ENCODE data around the gene GATA1. TPM values are rescaled to one million over a fixed set of nuclear protein-coding genes. Genes with fewer than 3 reads are reported as not detected.

GATA1 gene
- total RNA-seq, 2 experiments from 2014 or later: not detected

DNA sequence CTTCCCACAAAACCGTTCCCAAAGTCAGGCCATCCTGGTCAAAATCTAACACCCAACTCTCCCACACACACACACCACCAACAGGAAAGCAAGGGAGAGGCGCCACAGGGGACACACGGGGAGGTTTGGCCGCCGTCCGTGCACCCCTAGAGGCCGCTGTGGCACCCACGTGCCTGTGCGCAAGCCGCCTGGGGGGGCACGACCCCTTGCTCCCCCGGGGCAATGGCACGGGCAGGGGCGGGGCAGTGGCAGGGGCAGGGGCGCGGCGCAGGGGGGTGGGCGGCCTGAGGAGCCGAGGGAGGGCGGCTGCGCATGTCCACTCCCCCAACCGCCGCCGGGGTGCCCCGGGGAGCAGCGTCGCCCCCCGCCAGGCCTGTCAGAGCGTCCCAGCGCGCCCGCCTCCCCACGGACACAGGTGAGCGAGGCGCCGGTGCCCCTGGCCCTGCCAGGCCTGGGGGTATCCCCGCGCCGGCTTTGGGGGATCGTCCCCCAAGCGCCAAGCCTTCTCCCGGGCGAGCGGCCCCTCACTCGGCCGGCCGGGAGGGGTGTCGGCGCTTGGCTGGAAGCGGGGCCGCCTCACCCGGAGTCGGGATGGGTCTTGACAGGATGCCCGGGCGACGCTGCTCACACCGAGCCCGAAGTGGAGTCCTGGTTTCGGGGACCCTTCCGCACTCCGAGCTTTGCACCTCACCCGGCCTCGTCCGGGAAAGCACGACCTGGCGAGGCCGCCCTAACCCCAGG lies 39.9 kb downstream of the GATA1 start, which contains the start of gene ERAS:
Gene ERAS, plus strand, starts transcription at position 379 of the 741 bp plus-strand sequence. CDS start 2,611 bp downstream, outside the sequence.
- ChIA-PET CTCF (no interaction called here), POLR2A (interaction anchor here (0.6 kb wide), 1 partner anchor 153 kb away, joined by 3 read pairs; no protein-coding TSS in a partner anchor)
- H3K27ac Mint-ChIP-seq: no peak within 1 kb of the TSS
- peaks cover 6% of the 10 kb centered on the region for H3K4me1 Mint-ChIP-seq (ENCODE audit: low read depth)
- intact Hi-C loops (cut with micrococcal nuclease): no loop called here
- H3K36me3 Mint-ChIP-seq (ENCODE audit: low read depth): peaks cover 23% of the 10 kb centered on the region
- peak; percentile 21 for DNase-seq
- no peak for TF ChIP-seq CTCF (IDR thresholded peaks at IDR 0.05)
- peak within 1 kb of the TSS; percentile 52 for H3K4me3 Mint-ChIP-seq
- ATAC-seq: peak; percentile 42
- no peaks in the 10 kb centered on the region for H3K9me3 Mint-ChIP-seq
- peaks cover 23% of the 10 kb centered on the region for H3K27me3 Mint-ChIP-seq

DNA sequence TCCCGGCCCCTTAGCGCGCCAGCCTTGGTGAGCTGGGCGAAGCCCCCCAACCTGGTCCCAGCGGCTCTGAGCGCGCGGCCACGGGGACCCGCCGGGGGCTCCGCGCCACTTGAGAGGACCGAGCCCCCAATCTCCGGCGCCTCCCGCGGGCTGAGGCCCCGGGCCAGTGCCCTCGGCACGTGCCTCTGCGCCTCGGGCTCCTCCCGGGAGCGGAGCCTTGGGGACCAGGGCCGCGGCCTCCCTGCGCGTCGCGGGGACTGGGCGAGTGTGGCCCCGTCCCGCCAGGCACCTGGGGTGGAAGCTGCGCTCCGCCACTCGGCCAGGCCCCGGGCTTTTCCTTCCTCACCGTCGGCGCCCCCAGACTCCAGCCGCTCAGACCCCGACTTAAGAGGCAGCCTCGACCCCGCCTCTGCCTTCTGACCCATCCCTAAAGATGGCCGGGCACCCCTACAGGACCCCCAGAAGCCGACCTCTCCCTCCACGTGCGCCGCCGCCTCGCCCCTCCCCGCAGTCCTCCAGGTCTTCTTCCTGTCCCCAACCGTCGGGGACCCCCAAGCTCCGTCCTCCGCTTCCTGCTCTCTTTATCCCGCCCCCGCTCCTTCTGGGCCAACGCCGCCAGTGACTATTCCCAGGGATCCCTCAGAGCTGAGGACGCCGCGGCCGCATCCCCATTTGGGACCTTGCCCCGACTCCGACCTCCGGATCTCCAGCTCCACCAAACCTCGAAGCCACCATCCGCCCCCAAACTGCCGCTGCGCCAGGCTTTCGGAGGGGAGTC lies 40.7 kb downstream of the GATA1 start:
- no peak for DNase-seq
- intact Hi-C loops (cut with micrococcal nuclease): no loop called here
- CTCF ChIA-PET: no interaction called here
- Mint-ChIP-seq H3K4me3 (peak overlapping the region; percentile 52), H3K4me1 (ENCODE audit: low read depth) (peaks cover 6% of the 10 kb centered on the region), H3K36me3 (ENCODE audit: low read depth) (peaks cover 23% of the 10 kb centered on the region), H3K27ac (no peak overlapping the region), H3K27me3 (peaks cover 23% of the 10 kb centered on the region), H3K9me3 (no peaks in the 10 kb centered on the region)
- ATAC-seq: no peak
- TF ChIP-seq CTCF (IDR thresholded peaks at IDR 0.05): no peak
- POLR2A ChIA-PET: no interaction called here

DNA sequence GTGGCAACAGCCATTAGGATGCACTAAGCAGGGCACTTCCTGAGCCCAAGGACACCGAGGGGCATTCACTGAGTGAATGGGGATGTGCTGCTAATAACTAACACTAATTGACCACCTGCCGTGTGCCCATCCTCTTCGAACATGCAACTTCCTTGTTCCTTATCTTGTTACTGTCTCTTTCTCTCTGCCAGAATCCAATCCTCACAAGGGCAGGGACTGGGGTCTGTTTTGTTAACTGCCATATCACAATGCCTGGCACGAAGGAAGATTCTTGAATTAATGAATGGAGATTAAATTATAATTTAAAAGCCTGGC lies 41.2 kb downstream of the GATA1 start:
- intact Hi-C loops (cut with micrococcal nuclease): no loop called here
- Mint-ChIP-seq H3K27me3 (peaks cover 28% of the 10 kb centered on the region), H3K4me3 (peak overlapping the region; percentile 52), H3K4me1 (ENCODE audit: low read depth) (peaks cover 6% of the 10 kb centered on the region), H3K27ac (no peak overlapping the region), H3K36me3 (ENCODE audit: low read depth) (peaks cover 23% of the 10 kb centered on the region), H3K9me3 (no peaks in the 10 kb centered on the region)
- TF ChIP-seq CTCF (IDR thresholded peaks at IDR 0.05): no peak
- no peak for DNase-seq
- ChIA-PET CTCF (no interaction called here), POLR2A (no interaction called here)
- ATAC-seq: no peak

GRCh38 chrX:48829016-48829735 lies 42.8 kb downstream of the GATA1 start:
- ChIA-PET CTCF (no interaction called here), POLR2A (no interaction called here)
- Mint-ChIP-seq H3K27ac (no peak overlapping the region), H3K4me1 (ENCODE audit: low read depth) (peaks cover 11% of the 10 kb centered on the region), H3K36me3 (ENCODE audit: low read depth) (peaks cover 16% of the 10 kb centered on the region), H3K27me3 (peaks cover 43% of the 10 kb centered on the region), H3K9me3 (no peaks in the 10 kb centered on the region), H3K4me3 (no peak overlapping the region)
- ATAC-seq (no peak), DNase-seq (no peak)
- no peak for TF ChIP-seq CTCF (IDR thresholded peaks at IDR 0.05)
- intact Hi-C loops (cut with micrococcal nuclease): no loop called here

Measured in activated CD8-positive, alpha-beta T cell treated with anti-CD3 and anti-CD28 coated beads for 36 hours (primary cell).